Left colon (tissue), 2 donors: ENCODE measurements around the gene SIGLECL1. TPM values are rescaled to one million over a fixed set of nuclear protein-coding genes. Genes with fewer than 3 reads are reported as not detected.
A peak's percentile ranks its signal among the peaks of the same experiment; 100 is the strongest.

Experiments used
- ATAC-seq: fragments of 200-7000 bp; cut with Tn5 transposase; one replicate; pipeline ENCODE4 v1.9.1; 2020; ENCODE audit warnings: mild to moderate bottlenecking, moderate library complexity
- DNase-seq, 2 donors: peaks; one replicate each; pipeline ENCODE4 v3.0.0-alpha.2; 2020
- intact Hi-C, 2 donors: fragments of 100-400 bp; cut with DNase I in 1 of 2; cut with micrococcal nuclease in 1 of 2; formaldehyde crosslinking; loops; one replicate each; pipeline versions ENCODE4 v1.11.2 to v1.14.0; 2022; cut with DNase I, micrococcal nuclease
- total RNA-seq, 2 donors: library from RNA; stranded (reverse); fragmentation: NEBNext Ultra II Directional; extraction: Animal tissue kit (Norgen Biotek cat#: 25700); gene quantifications; one replicate each; pipeline ENCODE4 v1.2.1, GENCODE V29; 2021
- donor health status: DM: no; HTN: no; CAD: no.
- donor health status: DM: yes; HTN: yes; CAD: no.

SIGLECL1 gene
- total RNA-seq, 2 donors from 2014 or later: not detected

DNA sequence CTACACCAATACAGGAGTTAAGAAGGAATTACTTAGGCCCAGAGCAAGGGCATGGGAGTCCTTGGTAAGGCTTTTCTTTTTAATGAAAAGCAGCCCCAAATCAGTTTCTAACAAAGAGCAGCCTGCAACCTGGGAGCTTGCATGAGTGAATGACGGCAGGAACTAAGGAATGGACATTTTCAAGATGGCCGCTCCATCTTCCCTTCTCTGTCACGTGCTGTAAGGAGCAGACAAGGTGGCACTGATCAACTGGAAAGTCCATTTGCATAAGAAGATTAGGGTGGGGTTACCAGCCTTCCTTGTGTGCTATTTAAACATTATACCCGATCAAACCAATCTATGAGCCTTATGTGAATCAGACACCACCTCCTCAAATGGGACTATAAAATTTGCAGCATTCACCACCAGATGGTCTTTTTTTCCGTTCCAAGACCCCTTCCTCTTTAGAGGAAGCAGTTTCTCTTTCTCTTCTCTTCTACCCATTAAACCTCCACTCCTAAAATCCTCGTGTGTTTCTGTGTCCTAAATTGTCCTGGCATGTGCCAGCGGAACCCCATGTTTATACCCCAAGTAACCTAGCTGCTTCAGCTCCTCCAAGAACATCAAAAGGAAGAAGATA lies 2.8 kb upstream of the SIGLECL1 start:
- ATAC-seq: no peak
- no peak for DNase-seq
- intact Hi-C loops: no loop called here

DNA sequence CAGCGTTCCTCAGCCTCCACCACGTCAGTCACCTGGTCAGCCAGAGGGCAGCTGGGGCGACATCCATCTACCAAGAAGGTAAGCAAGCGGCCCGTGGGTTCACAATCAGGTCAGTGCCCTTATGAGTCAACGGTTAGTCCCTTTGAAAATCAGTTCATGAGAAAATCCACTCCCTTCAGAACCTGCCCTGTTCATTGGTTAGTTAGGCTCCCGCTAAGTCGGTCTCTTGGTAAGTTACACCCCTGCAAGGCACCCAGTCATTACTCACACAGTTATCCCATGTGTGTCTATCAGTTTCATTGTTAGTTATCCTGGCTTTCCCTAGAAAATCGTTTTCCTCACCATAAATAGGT lies 564 bp downstream of the SIGLECL1 start:
- ATAC-seq (no peak), DNase-seq (no peak)
- intact Hi-C loops: no loop called here

DNA sequence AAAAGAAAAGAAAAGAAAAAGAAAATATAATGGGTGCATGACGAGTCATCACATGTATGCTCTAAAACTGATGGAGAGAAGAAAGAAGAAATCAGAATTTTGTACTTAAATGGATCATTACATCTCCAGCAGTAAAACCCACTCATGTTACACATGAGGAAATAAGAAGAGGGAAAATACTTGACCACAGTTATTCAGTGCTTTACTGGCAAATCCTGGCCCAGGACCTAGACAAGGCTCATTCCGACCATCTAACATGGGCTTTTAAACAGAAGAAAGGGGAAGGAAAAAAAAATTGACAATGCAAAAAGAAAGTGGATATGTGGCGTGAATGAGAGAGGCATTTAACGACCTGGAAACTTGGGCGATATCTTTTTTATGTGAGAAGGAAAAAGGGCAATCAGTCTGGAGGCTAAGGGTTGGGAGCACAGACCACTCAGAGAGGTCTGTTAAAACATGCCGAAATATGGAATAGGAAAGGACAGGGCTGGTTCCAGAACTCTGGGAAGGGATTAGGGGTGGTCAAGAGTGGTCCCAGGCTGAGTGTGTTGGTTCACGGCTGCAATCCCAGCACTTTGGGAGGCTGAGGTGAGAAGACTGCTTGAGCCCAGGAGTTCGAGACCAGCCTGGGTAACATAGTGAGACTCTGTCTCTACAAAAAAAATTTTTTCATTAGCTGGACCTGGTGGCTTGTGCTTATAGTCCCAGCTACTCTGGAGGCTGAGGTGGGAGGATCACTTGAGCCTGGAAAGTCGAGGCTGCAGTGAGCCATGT lies 1.6 kb downstream of the SIGLECL1 start:
- intact Hi-C loops: no loop called here
- ATAC-seq (no peak), DNase-seq (no peak)

DNA sequence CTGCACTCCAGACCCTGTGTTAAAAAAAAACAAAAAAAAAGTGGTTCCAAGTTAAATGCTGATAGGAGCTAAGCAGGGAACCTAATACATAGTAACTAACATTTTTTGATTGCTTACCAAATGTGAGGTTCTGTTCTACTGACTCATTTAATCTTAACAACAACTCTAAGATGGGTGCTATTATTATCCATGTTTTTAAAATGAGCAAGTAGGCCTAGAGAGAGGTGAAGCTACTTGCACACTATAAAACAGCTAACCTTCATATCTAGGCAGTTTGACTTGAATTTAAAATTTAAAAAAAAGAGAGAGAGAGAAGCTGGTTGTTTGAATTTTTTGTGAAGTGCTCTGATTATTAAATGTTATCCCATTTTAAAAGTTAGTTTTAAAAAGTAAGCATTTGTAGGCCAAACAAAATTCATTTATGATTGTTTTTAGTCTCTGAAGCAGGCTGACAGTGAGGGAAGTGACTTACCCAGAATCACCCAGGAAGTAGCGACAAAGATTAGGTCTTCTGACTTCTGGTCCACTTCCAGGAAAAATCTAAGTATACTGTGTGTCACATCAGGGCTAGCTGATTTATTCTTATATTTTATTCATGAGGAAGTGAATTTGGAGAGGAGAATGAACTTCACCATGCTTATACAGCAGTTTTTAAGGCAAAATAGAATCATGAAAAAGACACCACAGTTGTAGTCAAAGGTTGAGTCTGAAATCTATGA lies 2.4 kb downstream of the SIGLECL1 start:
- no peak for DNase-seq
- intact Hi-C loops: no loop called here
- no peak for ATAC-seq

DNA sequence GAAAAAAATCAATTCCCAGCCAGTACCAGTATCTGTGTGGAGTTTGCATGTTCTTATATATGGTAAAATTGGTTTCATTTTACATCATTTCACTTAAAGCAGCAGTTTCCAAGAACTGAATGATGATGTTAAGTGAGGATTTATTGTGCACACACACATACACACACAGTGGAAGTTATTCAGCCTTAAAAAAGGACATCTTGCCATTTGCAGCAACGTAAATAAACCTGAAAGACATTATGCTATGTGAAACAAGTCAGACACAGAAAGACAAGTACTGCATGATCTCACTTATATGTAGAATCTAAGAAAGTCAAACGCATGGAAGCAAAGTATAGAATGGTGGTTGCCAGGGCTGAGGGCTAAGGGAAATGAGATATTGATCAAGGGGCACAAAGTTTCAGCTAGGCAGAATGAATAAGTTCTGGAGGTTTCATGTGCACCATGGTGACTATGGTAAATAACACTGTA lies 5.3 kb downstream of the SIGLECL1 start:
- no peak for DNase-seq
- no peak for ATAC-seq
- intact Hi-C loops: no loop called here

DNA sequence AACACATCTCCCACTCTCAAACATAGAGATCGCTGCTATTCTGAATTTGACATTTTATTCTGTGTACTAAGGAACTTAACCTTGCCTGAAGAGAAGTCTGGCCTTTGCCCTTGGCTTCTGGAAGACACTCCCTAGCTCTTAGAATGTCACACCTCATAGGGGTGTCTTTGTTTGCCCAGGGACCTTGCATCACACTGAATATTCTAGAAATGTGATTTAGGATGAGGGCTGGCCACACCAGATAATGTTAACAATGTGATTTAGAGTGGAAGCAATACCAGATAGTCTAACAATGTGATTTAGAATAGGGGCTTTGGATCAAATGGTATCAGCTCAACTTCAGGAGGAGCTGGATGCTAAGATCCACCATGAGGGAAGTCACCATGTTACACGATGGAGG lies 6.6 kb downstream of the SIGLECL1 start:
- no peak for ATAC-seq
- DNase-seq: no peak
- intact Hi-C loops: no loop called here

DNA sequence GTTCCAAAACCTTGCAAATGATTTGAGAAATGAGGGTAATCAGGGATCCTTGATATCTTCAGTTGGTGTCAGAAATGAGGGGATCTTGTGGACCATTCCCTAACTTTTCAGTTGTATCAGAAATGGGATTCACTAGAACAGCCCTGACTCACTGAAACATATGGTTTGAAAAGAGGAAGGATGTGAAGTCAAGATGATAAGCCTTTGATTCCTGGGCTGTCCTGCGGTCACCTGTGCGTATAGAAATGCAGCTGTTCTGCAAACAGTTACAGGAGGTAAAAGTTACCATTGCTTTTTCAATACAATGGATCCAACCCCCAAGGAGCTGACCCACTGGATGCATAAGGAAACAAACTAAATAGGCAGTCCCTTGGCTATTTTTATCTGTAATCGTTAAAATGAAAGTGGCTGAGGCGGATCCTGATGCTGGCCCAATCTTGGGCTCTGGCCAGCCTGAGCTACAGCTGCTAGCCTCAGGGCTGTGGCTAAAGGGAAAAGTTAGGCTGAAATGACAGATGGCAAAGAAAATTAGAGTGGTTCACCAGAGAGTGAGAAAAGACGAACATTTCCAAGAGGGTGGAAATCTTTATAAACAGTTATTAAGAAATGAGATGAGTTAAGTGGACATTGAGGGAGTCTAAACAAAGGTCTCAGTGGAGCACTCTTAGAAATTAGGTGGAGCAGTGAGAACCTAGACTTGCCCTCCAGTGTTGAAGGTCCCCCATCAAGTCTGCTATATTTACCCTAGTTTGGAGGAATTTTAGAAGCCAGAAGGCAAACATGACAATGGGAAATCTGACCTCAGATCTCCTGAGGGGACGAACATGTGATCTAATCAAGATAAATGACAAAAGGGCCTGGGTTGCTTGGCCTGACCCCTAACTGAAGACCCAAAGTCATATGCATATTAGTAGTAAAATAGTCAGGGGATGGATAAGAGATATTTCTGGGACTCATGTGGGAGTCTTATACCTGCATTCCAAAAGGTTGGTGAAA lies 7.6 kb downstream of the SIGLECL1 start:
- intact Hi-C loops: no loop called here
- DNase-seq (no peak), ATAC-seq (no peak)

DNA sequence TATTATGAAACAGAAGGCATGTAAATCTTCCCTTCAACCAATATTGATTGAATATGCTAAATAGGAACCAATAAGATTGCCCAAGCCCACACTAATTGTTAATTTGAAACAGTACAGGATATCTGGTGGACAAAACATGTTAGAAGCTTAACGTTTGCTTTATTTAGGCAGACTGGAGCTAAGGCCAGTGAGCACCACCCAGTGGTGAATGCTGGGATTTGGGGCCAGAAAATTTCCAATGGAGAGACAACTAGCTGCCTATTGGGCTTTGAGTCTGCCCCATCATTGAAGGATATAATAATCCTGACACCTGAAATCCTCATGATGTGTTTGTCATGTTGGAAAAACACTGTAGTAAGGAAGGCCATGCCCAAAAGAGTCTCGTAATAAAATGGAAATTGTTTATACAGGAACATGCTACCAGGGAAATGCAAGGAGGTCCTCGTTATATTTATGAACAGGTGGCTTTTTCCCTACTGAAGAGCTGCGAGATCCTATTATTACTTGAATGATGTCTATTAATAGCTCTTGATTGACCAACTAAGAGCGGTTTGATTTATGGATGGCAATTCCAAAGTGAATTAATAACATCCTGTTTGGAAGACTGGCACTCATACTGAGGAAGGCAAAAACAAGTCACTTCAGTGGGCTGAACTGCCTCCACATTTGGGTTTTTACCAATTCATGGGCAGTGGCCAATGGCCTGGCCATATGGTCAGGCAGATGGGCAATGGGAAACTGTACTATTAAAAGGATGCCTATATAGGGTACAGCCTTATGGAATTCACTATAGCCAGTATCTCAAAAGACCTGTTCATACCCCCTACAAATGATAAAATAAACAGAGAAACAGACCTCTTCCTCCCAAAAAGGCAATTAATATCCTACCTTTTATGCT lies 8.7 kb downstream of the SIGLECL1 start:
- no peak for ATAC-seq

DNA sequence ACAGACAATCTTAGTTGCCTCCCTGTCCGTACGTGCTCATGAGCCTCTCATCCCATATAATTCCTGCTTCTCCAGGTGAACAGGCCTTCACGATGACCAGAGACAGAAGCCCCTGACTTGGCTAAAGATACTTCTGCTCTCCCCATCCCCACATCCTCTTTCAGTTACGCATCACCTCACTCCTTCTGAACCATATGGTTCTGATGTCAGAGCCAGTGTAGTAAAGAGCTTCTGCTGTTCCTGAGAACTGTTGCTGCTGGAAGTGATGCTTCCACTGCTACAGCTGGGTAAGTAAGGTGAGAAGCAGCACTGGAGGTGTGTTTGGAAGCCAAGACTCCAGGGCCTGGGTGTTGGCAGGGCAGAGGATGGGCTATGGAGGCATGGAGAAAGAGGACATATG lies 12.9 kb downstream of the SIGLECL1 start:
- no peak for DNase-seq
- no peak for ATAC-seq
- intact Hi-C loops: no loop called here

More for the DNA sequence above, 8.7 kb downstream of the SIGLECL1 start:
- peak in 1 of 2 donors; percentile 17 for DNase-seq
- intact Hi-C loops: no loop called here

DNA sequence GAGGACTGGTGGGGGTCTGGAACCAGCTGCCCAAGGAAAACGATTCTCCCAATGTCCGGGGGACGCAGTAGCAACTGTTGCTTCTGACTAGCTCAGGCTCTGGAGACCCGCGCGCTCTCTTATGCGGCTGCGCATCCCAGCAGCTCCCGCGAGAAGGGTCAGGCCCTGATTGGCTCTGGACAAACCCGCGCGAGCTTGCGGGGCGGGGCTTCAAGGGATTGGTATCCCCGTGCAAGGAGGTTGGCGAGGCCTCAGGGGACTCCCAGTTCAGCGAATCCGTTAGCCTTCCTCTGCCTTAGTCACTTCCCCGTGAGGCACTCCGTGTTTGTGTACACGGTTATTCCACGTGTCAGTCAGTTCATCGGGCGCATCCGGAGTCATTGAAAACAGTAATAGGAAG lies 20.2 kb downstream of the SIGLECL1 start:
- no peak for ATAC-seq
- intact Hi-C loops: no loop called here
- no peak for DNase-seq

DNA sequence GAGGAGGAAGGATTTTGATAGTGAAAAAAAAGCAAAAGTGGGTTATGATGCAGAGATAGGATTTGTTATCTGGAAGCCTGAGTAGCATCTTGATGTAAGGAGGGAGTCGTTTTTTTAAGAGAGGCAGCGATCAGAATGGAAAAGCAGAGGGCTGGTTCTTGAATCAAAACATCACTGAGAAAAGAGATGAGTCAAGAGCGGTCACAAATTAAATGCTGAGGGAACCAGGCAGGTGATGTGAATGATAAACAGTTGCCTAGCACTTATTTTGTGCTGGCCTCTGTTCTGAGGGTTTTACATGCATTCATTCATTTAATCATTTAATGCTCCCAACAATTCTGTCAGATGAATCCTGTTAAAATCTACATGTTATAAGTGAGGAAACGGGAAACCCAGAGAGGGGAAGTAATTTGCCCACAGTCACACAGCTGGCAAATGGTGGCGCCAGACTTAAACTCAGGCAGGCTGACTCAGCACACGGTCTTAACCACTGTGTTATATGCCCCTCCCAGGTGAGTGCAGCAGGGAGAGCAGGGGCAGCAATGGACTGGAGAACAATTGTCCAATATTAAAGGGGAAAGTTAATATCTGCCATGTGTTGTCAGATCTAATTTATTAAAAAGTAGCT lies 21.4 kb downstream of the SIGLECL1 start:
- DNase-seq (no peak), ATAC-seq (no peak)
- intact Hi-C loops: no loop called here

DNA sequence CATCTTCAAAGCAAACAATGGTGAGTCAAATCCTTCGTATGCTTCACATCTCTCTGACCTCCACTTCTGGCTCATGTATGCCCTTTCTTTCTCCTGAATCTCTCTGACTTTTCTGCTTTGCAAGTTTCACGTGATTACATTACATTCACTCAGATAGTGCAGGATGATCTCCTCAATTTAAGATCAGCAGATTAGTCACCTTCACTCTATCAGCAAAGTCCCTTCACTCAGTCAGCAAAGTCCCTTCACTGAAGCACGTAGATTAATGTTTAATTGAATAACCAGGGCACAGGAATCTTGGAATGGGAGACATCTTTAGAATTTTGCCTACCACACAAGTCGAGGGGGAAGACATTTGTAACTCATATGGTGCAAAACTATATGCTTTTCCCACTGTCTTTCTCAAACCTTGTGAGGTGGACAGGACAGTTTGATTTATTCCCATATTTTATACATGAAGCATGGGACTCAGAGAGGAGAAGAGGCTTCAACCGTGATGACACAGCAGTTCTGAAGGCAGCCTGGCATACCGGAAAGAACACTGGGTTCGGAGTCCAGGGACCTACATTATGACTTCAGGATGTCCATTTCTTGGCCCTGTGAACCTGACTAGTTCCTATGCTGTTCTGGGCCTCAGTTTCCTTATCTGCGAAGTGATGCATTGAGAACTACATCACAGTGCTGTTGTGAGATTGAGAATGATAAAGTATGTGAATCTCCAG lies 23.3 kb downstream of the SIGLECL1 start:
- ATAC-seq (no peak), DNase-seq (no peak)
- intact Hi-C loops: no loop called here

DNA sequence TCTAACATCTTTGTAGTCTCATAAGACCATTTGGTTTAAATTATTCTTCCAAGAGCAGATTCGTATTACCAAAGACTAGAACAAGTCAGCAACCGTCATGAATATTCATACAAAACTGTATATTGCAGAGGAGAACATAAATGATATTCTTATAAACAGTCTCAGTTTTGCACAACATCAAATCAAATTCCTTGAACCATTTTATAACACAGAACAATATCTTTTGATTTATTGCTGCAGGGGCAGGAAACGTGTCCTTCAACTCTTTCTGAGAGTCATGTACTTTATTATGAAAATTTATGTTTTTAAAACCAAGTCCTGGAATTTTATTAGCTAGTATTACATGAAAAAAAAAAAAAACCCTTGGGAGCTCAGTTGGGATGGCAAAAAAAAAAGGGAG lies 26.2 kb downstream of the SIGLECL1 start:
- DNase-seq (no peak), ATAC-seq (no peak)
- intact Hi-C loops: no loop called here

DNA sequence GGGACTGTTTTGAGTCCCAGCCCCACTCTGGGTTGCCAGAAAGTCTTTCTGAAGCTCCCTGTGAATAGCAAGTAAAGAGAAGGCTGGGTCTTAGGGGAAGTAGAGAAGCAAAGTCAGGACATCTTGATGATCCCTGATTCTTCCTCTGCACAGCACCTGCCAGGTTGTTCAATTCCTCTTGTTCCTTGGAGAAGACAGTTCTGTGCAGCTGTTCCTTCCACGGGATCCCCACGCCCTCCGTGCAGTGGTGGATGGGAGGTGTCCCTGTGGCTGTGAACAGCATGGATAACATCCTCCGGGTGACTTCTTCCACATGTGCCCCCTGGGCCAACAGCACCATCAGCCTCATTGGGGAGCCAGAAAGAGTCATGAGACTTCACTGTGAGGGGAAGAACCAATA lies 31.5 kb downstream of the SIGLECL1 start:
- DNase-seq (no peak), ATAC-seq (no peak)
- intact Hi-C loops: no loop called here

DNA sequence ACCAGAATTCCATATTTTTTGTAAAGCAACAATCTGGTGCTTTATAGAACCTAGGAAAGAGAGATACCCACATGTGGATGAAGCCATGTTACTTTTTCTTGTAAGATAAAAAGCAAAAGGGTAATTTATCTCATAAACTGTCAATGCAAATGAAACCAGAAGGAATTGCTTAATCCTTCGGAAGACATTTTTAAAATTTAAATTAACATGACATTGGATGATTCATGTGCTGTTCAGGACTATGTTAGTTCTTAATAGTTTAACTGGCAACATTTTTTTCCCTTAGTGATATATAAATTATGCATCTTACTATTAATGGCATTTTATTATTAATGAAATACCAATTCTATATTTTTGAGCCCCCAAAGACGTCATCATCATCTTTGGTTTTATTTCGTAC lies 34.8 kb downstream of the SIGLECL1 start:
- ATAC-seq: no peak

DNA sequence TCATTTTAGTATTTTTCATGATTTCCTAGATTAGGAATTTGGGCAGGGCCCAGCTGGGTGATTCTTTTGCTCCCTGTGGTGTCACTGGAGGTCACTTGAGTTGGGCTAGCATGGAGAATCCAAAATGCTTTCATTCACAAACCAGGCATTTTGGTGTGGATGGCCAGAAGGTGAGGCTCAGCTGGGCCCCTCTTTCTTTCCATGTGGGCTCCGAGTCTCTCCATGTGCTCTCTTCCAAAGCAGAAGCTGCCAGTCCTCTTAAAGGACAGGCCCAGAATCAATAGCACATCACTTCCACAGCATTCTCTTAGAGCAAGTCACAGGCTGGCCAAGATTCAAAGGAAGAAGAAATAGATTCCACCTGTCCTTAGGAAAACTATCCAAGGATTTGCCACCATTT lies 38.8 kb downstream of the SIGLECL1 start:
- intact Hi-C loops: no loop called here

More for the DNA sequence above, 34.8 kb downstream of the SIGLECL1 start:
- no peak for DNase-seq
- intact Hi-C loops: no loop called here

DNA sequence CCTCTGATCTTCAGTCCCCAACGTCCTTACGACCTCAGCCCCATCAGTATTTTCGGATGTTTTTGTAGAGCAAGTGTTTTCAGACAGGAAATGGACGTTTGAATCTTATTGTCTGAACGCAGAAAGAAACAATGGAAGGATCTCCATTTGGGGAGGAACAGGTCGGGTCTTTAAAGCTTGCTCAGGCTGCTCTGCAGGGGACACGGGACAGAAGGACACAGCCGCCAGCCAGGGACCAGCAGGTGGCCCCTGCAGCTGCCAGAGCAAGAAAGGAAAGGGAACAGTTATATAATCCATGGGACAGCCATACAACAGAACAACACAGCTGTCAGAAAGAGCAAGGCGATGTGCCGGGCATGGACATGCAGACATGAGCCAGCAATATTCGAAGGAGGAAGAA lies 42.1 kb downstream of the SIGLECL1 start:
- intact Hi-C loops: no loop called here
- ATAC-seq (no peak), DNase-seq (no peak)

More for the DNA sequence above, 38.8 kb downstream of the SIGLECL1 start:
- ATAC-seq (no peak), DNase-seq (no peak)
